Measurements from ENCODE around the gene MRPL1. TPM values are rescaled to one million over a fixed set of nuclear protein-coding genes. Genes with fewer than 3 reads are reported as not detected.

MRPL1 gene
- total RNA-seq, 1 experiment from 2014 or later = 53.3 TPM

DNA sequence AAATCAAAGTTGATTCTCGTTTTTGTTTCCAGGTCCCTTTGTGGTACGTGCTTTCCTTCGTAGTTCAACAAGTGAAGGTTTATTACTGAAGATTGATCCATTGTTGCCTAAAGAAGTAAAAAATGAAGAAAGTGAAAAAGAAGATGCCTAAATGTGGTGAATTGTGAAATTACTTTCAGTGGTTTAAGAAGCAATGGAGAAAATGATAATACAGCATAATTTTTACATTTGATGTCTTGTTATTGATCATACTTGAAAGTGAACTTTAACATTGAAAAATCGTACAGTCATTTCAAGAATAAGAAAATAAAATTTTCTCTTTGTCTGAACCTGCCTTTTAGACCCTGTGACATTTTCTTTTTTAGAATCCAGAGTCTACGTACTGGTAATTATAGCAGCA is 89.8 kb downstream of the MRPL1 start:
- POLR2A ChIA-PET = interaction anchor here (1.1 kb wide), 1 partner anchor 8 kb away, joined by 6 read pairs; no protein-coding TSS in a partner anchor
- H3K27me3 Mint-ChIP-seq (ENCODE audit: insufficient read depth, unreplicated experiment) = no peaks in the 10 kb centered on the region
- no peaks in the 10 kb centered on the region for H3K4me1 Mint-ChIP-seq (ENCODE audit: insufficient read depth, unreplicated experiment)

DNA sequence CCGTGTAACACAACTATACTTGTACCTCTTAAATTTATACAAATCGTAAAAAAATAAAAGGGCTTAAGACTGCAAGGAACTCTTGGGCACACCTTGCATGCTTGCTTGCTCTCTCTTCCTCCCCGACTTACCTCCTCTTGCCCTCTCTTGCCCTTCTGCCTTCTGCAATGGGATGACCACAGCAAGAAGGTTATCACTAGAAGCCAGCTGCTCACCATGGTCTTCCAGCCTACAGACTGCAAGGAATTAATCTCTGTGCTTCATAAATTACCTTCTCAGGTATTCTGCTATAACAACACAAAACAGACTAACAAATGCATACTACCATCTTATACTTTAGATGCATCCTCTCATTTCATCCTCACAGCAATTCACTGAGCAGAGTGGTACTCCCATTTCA is 92.1 kb downstream of the MRPL1 start:
- ChIA-PET CTCF (no interaction called here), POLR2A (interaction anchor here (0.6 kb wide), 1 partner anchor 93 kb away, joined by 3 read pairs; no protein-coding TSS in a partner anchor)
- TF ChIP-seq, protein P1, sequence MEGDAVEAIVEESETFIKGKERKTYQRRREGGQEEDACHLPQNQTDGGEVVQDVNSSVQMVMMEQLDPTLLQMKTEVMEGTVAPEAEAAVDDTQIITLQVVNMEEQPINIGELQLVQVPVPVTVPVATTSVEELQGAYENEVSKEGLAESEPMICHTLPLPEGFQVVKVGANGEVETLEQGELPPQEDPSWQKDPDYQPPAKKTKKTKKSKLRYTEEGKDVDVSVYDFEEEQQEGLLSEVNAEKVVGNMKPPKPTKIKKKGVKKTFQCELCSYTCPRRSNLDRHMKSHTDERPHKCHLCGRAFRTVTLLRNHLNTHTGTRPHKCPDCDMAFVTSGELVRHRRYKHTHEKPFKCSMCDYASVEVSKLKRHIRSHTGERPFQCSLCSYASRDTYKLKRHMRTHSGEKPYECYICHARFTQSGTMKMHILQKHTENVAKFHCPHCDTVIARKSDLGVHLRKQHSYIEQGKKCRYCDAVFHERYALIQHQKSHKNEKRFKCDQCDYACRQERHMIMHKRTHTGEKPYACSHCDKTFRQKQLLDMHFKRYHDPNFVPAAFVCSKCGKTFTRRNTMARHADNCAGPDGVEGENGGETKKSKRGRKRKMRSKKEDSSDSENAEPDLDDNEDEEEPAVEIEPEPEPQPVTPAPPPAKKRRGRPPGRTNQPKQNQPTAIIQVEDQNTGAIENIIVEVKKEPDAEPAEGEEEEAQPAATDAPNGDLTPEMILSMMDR (IDR thresholded peaks at IDR 0.05; ENCODE audit: unreplicated experiment) = no peak
- no peak for DNase-seq (ENCODE audit: unreplicated experiment)
- Mint-ChIP-seq H3K36me3 (ENCODE audit: insufficient read depth, unreplicated experiment) (peaks cover 32% of the 10 kb centered on the region), H3K27ac (ENCODE audit: low read depth, unreplicated experiment) (no peak overlapping the region), H3K4me3 (ENCODE audit: unreplicated experiment) (no peak overlapping the region), H3K9me3 (ENCODE audit: unreplicated experiment) (no peaks in the 10 kb centered on the region), H3K27me3 (ENCODE audit: insufficient read depth, unreplicated experiment) (no peaks in the 10 kb centered on the region), H3K4me1 (ENCODE audit: insufficient read depth, unreplicated experiment) (no peaks in the 10 kb centered on the region)
- intact Hi-C loops (cut with micrococcal nuclease) = loop anchor here (10.0 kb wide), 1 partner anchor 910 kb away; no protein-coding TSS in a partner anchor
- no TSS peak for BruUV-seq (replicated peaks)

More for the DNA sequence above, 89.8 kb downstream of the MRPL1 start:
- Mint-ChIP-seq H3K27ac (ENCODE audit: low read depth, unreplicated experiment) (no peak overlapping the region), H3K9me3 (ENCODE audit: unreplicated experiment) (no peaks in the 10 kb centered on the region), H3K36me3 (ENCODE audit: insufficient read depth, unreplicated experiment) (peaks cover 32% of the 10 kb centered on the region), H3K4me3 (ENCODE audit: unreplicated experiment) (no peak overlapping the region)
- BruUV-seq (replicated peaks) = no TSS peak
- DNase-seq (ENCODE audit: unreplicated experiment) = no peak
- intact Hi-C loops (cut with micrococcal nuclease) = loop anchor here (10.0 kb wide), 1 partner anchor 912 kb away; no protein-coding TSS in a partner anchor
- TF ChIP-seq, protein P1 (IDR thresholded peaks at IDR 0.05; ENCODE audit: unreplicated experiment) = no peak
- CTCF ChIA-PET = no interaction called here

DNA sequence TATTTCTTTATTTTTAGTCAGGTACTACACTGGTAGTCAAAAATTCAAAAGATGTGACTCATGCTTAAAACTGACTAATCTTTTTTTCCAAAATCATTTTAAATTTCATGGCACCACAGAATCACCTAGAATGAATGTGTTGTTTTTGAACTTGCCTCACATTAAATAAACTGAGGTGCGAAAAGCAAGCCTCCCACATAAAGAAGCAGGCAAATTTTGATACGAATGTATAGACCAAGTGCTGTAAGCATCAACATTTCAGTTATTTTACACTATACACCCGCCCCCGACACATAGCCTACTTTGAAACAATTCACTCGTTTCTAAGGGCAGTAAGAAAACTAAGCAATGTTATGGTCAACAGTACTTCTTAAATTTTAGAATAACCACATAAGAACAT is 94.3 kb downstream of the MRPL1 start:
- ChIA-PET CTCF (no interaction called here), POLR2A (no interaction called here)
- TF ChIP-seq, protein P1 (IDR thresholded peaks at IDR 0.05; ENCODE audit: unreplicated experiment) = no peak
- no peak overlapping the region for H3K4me3 Mint-ChIP-seq (ENCODE audit: unreplicated experiment)
- no peaks in the 10 kb centered on the region for H3K4me1 Mint-ChIP-seq (ENCODE audit: insufficient read depth, unreplicated experiment)
- intact Hi-C loops (cut with micrococcal nuclease) = loop anchor here (10.0 kb wide), 1 partner anchor 908 kb away; no protein-coding TSS in a partner anchor
- no peaks in the 10 kb centered on the region for H3K27me3 Mint-ChIP-seq (ENCODE audit: insufficient read depth, unreplicated experiment)
- peaks cover 27% of the 10 kb centered on the region for H3K36me3 Mint-ChIP-seq (ENCODE audit: insufficient read depth, unreplicated experiment)
- no TSS peak for BruUV-seq (replicated peaks)
- no peak for DNase-seq (ENCODE audit: unreplicated experiment)
- H3K9me3 Mint-ChIP-seq (ENCODE audit: unreplicated experiment) = no peaks in the 10 kb centered on the region
- no peak overlapping the region for H3K27ac Mint-ChIP-seq (ENCODE audit: low read depth, unreplicated experiment)

DNA sequence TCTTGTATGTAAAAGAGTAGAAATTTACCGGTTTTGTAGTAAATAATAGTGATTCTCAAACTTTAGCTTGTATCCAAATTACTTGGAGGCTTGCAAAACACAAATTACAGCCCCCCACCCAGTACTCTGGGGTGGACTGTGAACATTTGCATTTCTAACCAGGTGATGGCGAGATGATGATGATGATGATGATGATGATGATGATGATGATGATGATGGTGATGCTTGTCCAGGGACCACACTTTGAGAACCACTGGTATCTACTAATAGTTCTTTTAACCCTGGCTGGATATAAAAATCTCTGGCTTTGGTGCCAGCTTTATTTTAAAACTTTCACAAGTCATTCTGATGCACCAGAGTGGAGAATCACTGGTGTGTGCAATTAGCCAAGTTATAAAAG is 96.3 kb downstream of the MRPL1 start:
- Mint-ChIP-seq H3K4me3 (ENCODE audit: unreplicated experiment) (no peak overlapping the region), H3K36me3 (ENCODE audit: insufficient read depth, unreplicated experiment) (peaks cover 10% of the 10 kb centered on the region), H3K27me3 (ENCODE audit: insufficient read depth, unreplicated experiment) (no peaks in the 10 kb centered on the region), H3K27ac (ENCODE audit: low read depth, unreplicated experiment) (no peak overlapping the region), H3K9me3 (ENCODE audit: unreplicated experiment) (no peaks in the 10 kb centered on the region), H3K4me1 (ENCODE audit: insufficient read depth, unreplicated experiment) (no peaks in the 10 kb centered on the region)
- intact Hi-C loops (cut with micrococcal nuclease) = loop anchor here (1.0 to 10.0 kb wide), 3 partner anchors 558 to 906 kb away; no protein-coding TSS in a partner anchor
- ChIA-PET CTCF (interaction anchor here (0.6 to 3.2 kb wide), 6 partner anchors 29 to 578 kb away, joined by 3 to 66 read pairs (median 4); no protein-coding TSS in a partner anchor), POLR2A (no interaction called here)
- DNase-seq (ENCODE audit: unreplicated experiment) = no peak
- no TSS peak for BruUV-seq (replicated peaks)
- TF ChIP-seq, protein P1 (IDR thresholded peaks at IDR 0.05; ENCODE audit: unreplicated experiment) = no peak

Data from MCF 10A (cell line).